Measurements from ENCODE around the gene PCLO. TPM values are rescaled to one million over a fixed set of nuclear protein-coding genes. Genes with fewer than 3 reads are reported as not detected.

Gene PCLO
- total RNA-seq, 2 experiments from 2014 or later: 0.35 to 1.4 TPM

- no peak for DNase-seq (ENCODE audit: low spot score)
- no peaks in the 10 kb centered on the region for H4K20me1 ChIP-seq (ENCODE audit: insufficient read depth, low read length)
- POLR2A ChIA-PET: no interaction called here
- intact Hi-C loops (cut with micrococcal nuclease; ENCODE audit: unreplicated experiment): no loop called here
- no peaks in the 10 kb centered on the region for H3K9me3 ChIP-seq (ENCODE audit: low read length)
- no peak overlapping the region for H3K4me2 ChIP-seq (ENCODE audit: low read length)
- CTCF ChIA-PET (ENCODE audit: unreplicated experiment): no interaction called here
- H3K4me1 ChIP-seq (ENCODE audit: insufficient read depth, low read length, poor library complexity, severe bottlenecking): no peaks in the 10 kb centered on the region
- TF ChIP-seq CTCF (conservative IDR thresholded peaks at IDR 0.05; ENCODE audit: low read length) (no peak), EZH2phosphoT487 (IDR thresholded peaks at IDR 0.05; ENCODE audit: borderline replicate concordance, low read depth, low read length) (no peak)
- no peaks in the 10 kb centered on the region for H3K9me2 ChIP-seq (ENCODE audit: insufficient read depth, low read length)
- no peak overlapping the region for H2AFZ ChIP-seq (ENCODE audit: low read length)
- no peak overlapping the region for H3K27ac ChIP-seq (ENCODE audit: low read depth, low read length, poor library complexity, severe bottlenecking)
- no peak overlapping the region for H3K4me3 ChIP-seq (ENCODE audit: low read depth, low read length, poor library complexity, severe bottlenecking)
- no peaks in the 10 kb centered on the region for H3K79me2 ChIP-seq (ENCODE audit: insufficient read depth, low read depth, low read length)
- no TSS peak for BruUV-seq (replicated peaks)
- H3K36me3 ChIP-seq (ENCODE audit: insufficient read depth, low read length): no peaks in the 10 kb centered on the region
These were observed 108.2 kb downstream of the PCLO start for GRCh38 chr7:83054472-83054871.

- Histone ChIP-seq H3K9me3 (ENCODE audit: low read length) (no peaks in the 10 kb centered on the region), H4K20me1 (ENCODE audit: insufficient read depth, low read length) (no peaks in the 10 kb centered on the region), H3K79me2 (ENCODE audit: insufficient read depth, low read depth, low read length) (no peaks in the 10 kb centered on the region), H3K4me3 (ENCODE audit: low read depth, low read length, poor library complexity, severe bottlenecking) (no peak overlapping the region), H3K4me1 (ENCODE audit: insufficient read depth, low read length, poor library complexity, severe bottlenecking) (no peaks in the 10 kb centered on the region), H2AFZ (ENCODE audit: low read length) (no peak overlapping the region), H3K36me3 (ENCODE audit: insufficient read depth, low read length) (no peaks in the 10 kb centered on the region), H3K27ac (ENCODE audit: low read depth, low read length, poor library complexity, severe bottlenecking) (no peak overlapping the region), H3K4me2 (ENCODE audit: low read length) (no peak overlapping the region), H3K9me2 (ENCODE audit: insufficient read depth, low read length) (no peaks in the 10 kb centered on the region)
- ChIA-PET POLR2A (no interaction called here), CTCF (ENCODE audit: unreplicated experiment) (no interaction called here)
- intact Hi-C loops (cut with micrococcal nuclease; ENCODE audit: unreplicated experiment): no loop called here
- TF ChIP-seq EZH2phosphoT487 (IDR thresholded peaks at IDR 0.05; ENCODE audit: borderline replicate concordance, low read depth, low read length) (no peak), CTCF (conservative IDR thresholded peaks at IDR 0.05; ENCODE audit: low read length) (no peak)
- no TSS peak for BruUV-seq (replicated peaks)
- no peak for DNase-seq (ENCODE audit: low spot score)
These were observed 108.7 kb downstream of the PCLO start for GRCh38 chr7:83053965-83054364.

- no peak overlapping the region for H3K4me2 ChIP-seq (ENCODE audit: low read length)
These were observed 122.2 kb downstream of the PCLO start for GRCh38 chr7:83040484-83040883.

More at GRCh38 chr7:83040484-83040883, 122.2 kb downstream of the PCLO start:
- no TSS peak for BruUV-seq (replicated peaks)
- TF ChIP-seq CTCF (conservative IDR thresholded peaks at IDR 0.05; ENCODE audit: low read length) (no peak), EZH2phosphoT487 (IDR thresholded peaks at IDR 0.05; ENCODE audit: borderline replicate concordance, low read depth, low read length) (no peak)
- Histone ChIP-seq H3K27ac (ENCODE audit: low read depth, low read length, poor library complexity, severe bottlenecking) (no peak overlapping the region), H2AFZ (ENCODE audit: low read length) (no peak overlapping the region), H3K9me3 (ENCODE audit: low read length) (no peaks in the 10 kb centered on the region), H3K36me3 (ENCODE audit: insufficient read depth, low read length) (no peaks in the 10 kb centered on the region), H3K79me2 (ENCODE audit: insufficient read depth, low read depth, low read length) (no peaks in the 10 kb centered on the region), H3K4me3 (ENCODE audit: low read depth, low read length, poor library complexity, severe bottlenecking) (no peak overlapping the region), H3K9me2 (ENCODE audit: insufficient read depth, low read length) (no peaks in the 10 kb centered on the region; the same call in 1 of the 2 replicates), H4K20me1 (ENCODE audit: insufficient read depth, low read length) (no peaks in the 10 kb centered on the region), H3K4me1 (ENCODE audit: insufficient read depth, low read length, poor library complexity, severe bottlenecking) (no peaks in the 10 kb centered on the region)
- DNase-seq (ENCODE audit: low spot score): no peak
- ChIA-PET POLR2A (no interaction called here), CTCF (ENCODE audit: unreplicated experiment) (no interaction called here)
- intact Hi-C loops (cut with micrococcal nuclease; ENCODE audit: unreplicated experiment): no loop called here
